KMS-11 (cell line): ENCODE results near the gene IFNL3.

Experiments used
- H2AFZ ChIP-seq: fragments of 200-600 bp; sonication (generic); 2 replicates; pipeline ENCODE4 v1.6.1; 2016; ENCODE audit warnings: antibody characterized with exemption, mixed run types, low read depth
- H3K27ac ChIP-seq: fragments of 200-600 bp; sonication (generic); 2 replicates; pipeline ENCODE4 v1.6.1; 2016; ENCODE audit warnings: mild to moderate bottlenecking, mixed run types
- H3K27me3 ChIP-seq: fragments of 200-600 bp; sonication (generic); 2 replicates; pipeline ENCODE4 v1.6.1; 2017; ENCODE audit warnings: mild to moderate bottlenecking, low read depth, mixed run types, moderate library complexity; ENCODE audit not compliant: insufficient read depth
- H3K36me3 ChIP-seq: fragments of 200-600 bp; sonication (generic); 2 replicates; pipeline ENCODE4 v1.6.1; 2017; ENCODE audit warnings: mild to moderate bottlenecking, mixed run types; ENCODE audit not compliant: insufficient read depth
- H3K4me1 ChIP-seq: fragments of 200-600 bp; sonication (generic); 2 replicates; pipeline ENCODE4 v1.6.1; 2016; ENCODE audit warnings: mild to moderate bottlenecking, low read depth, mixed run types; ENCODE audit not compliant: poor library complexity, severe bottlenecking
- H3K4me2 ChIP-seq: fragments of 200-600 bp; sonication (generic); 2 replicates; pipeline ENCODE4 v1.7.0; 2016; ENCODE audit warnings: mild to moderate bottlenecking, mixed run types
- H3K4me3 ChIP-seq: fragments of 200-600 bp; sonication (generic); IDR thresholded peaks from 2 replicates; pipeline ENCODE4 v1.6.1; 2017; ENCODE audit warnings: low read depth, low read length, mixed read lengths; ENCODE audit not compliant: insufficient read depth
- H3K79me2 ChIP-seq: fragments of 200-600 bp; sonication (generic); 2 replicates; pipeline ENCODE4 v1.6.1; 2016; ENCODE audit warnings: low read depth, mixed run types; ENCODE audit not compliant: insufficient read depth
- H3K9ac ChIP-seq: fragments of 200-600 bp; sonication (generic); 2 replicates; pipeline ENCODE4 v1.6.1; 2016; ENCODE audit warnings: mild to moderate bottlenecking, mixed run types
- H4K20me1 ChIP-seq: fragments of 200-600 bp; sonication (generic); 2 replicates; pipeline ENCODE4 v1.6.1; 2016; ENCODE audit warnings: mild to moderate bottlenecking, mixed run types; ENCODE audit not compliant: insufficient read depth
- TF ChIP-seq, protein P1 (sequence below): fragments of 200-600 bp; sonication (generic); conservative IDR thresholded peaks from 2 replicates; pipeline ENCODE4 v1.6.1; 2017; ENCODE audit warnings: low read depth, mild to moderate bottlenecking, antibody characterized with exemption, low read length, moderate library complexity, mixed read lengths

IFNL3 gene

DNA sequence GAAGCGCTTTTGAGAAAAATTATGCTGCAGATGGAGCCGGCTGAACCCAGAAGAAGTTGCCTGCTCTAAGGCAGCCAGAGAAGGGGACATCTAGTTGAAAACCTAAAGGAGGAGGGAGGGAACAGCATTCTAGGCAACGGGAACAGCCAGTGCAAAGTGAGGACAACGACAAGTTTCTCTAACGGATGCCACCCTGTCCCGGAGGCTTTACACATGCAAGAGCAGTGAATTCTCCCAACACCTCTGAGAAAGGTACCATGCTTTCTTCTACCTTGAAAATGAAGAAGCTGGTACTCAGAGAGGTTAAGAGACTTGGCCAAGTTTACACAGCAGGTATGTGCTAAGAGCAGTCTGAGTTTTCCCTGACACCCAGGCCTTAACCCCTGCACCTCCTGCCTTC lies 5.9 kb downstream of the IFNL3 start:
- H3K36me3 ChIP-seq = no peaks in the 10 kb centered on the region
- H3K27ac ChIP-seq = no peak overlapping the region
- H3K9ac ChIP-seq = no peak overlapping the region
- H2AFZ ChIP-seq = no peak overlapping the region
- H3K4me2 ChIP-seq = no peak overlapping the region
- TF ChIP-seq, protein P1, sequence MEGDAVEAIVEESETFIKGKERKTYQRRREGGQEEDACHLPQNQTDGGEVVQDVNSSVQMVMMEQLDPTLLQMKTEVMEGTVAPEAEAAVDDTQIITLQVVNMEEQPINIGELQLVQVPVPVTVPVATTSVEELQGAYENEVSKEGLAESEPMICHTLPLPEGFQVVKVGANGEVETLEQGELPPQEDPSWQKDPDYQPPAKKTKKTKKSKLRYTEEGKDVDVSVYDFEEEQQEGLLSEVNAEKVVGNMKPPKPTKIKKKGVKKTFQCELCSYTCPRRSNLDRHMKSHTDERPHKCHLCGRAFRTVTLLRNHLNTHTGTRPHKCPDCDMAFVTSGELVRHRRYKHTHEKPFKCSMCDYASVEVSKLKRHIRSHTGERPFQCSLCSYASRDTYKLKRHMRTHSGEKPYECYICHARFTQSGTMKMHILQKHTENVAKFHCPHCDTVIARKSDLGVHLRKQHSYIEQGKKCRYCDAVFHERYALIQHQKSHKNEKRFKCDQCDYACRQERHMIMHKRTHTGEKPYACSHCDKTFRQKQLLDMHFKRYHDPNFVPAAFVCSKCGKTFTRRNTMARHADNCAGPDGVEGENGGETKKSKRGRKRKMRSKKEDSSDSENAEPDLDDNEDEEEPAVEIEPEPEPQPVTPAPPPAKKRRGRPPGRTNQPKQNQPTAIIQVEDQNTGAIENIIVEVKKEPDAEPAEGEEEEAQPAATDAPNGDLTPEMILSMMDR = no peak
- H3K4me1 ChIP-seq = peaks cover 9% of the 10 kb centered on the region
- H3K79me2 ChIP-seq = no peaks in the 10 kb centered on the region
- no peak overlapping the region for H3K4me3 ChIP-seq
- H3K27me3 ChIP-seq = no peaks in the 10 kb centered on the region
- no peaks in the 10 kb centered on the region for H4K20me1 ChIP-seq

DNA sequence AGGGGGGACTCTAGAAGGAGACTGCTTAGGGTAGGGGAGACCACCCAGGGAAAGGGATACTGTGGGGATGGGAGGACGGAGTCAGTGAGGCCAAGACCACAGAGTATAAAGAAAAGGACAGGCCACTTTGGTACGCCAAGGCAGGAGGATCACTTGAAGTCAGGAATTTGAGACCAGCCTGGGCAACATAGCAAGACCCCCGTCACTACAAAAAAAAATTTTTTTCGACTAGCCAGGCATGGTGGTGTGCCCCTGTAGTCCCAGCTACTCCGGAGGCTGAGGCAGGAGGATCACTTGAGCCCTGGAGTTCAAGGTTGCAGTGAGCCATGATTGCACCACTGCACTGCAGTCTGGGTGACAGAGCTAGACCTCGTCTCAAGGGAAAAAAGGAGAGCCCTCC lies 6.6 kb downstream of the IFNL3 start:
- no peak overlapping the region for H3K27ac ChIP-seq
- H3K9ac ChIP-seq = no peak overlapping the region; the same call in 1 of the 2 replicates
- TF ChIP-seq, protein P1 = no peak
- H3K79me2 ChIP-seq = no peaks in the 10 kb centered on the region
- H3K4me2 ChIP-seq = peak overlapping the region; percentile 34; the same call in 1 of the 2 replicates
- H3K36me3 ChIP-seq = no peaks in the 10 kb centered on the region
- no peaks in the 10 kb centered on the region for H3K27me3 ChIP-seq
- no peak overlapping the region for H3K4me3 ChIP-seq
- H2AFZ ChIP-seq = peak overlapping the region; percentile 56; the same call in 1 of the 2 replicates
- H3K4me1 ChIP-seq = peaks cover 9% of the 10 kb centered on the region
- H4K20me1 ChIP-seq = no peaks in the 10 kb centered on the region

DNA sequence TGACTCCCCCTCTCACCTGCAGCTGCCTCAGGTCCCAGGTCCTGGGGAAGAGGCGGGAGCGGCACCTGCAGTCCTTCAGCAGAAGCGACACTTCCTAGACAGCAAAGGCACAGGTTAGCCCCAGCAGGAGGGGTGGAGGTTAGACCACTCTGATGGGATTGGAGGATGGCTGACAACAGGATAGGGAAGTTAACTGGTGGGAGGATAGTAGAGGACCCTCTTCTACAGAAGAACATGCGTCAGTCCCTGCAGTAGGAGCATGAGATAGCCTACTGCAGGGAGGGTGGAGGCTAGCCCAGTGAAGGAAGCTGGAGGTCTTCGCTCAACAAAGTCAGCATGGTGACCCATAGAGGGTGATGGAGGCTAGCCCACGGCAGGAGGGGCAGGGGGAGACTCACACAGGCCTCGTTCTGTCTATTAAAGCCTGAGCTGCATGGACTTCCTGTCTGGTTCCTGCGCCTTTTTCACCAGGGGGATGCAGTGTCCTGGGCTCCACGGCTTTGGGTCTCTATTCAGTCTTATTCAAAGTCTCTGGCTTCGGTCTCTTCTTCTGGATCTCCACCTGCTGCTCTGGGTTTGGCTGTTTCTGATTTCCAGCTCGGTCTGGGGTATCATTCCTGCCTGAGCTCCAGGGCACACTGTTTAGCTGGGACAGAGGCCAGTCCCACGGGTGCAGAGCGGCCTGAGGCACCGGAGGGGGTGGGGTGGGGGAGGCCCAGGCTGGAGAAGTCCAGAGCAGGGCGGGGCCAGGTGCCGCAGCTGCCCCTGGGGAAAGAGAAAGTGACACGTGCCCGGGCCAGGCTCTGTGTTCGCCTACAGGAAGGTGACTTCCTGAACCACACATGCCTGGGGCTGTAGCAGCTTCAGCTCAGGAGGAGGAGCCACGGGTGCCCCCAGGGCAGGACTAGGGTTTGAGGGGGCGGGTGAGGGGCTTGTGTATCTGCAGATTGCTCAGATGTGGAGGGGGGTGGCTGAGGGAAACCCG lies 7.3 kb downstream of the IFNL3 start:
- no peaks in the 10 kb centered on the region for H3K27me3 ChIP-seq

DNA sequence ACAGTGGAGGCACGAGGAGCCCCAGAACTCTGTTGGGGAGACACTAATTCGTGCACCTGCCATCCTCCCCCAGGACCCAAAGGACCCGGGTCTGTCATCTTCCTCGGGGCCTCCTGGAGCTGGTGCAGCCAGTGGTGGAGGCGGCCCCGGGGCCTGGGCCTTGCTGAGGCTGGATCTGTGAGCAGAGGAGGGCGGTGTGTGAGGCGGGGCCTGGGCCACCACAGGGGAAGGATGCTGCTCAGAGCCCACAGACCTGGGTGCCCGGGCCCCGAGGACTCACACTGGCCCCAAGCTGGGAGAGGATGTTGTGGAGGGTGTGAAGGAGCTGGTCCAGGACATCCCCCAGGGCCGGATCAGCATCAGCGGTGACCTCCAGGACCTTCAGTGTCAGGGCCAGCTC lies 8.3 kb downstream of the IFNL3 start:
- H3K27me3 ChIP-seq = no peaks in the 10 kb centered on the region
- no peaks in the 10 kb centered on the region for H3K79me2 ChIP-seq
- H3K4me1 ChIP-seq = peaks cover 9% of the 10 kb centered on the region
- no peak overlapping the region for H3K27ac ChIP-seq
- no peaks in the 10 kb centered on the region for H4K20me1 ChIP-seq
- no peak overlapping the region for H3K9ac ChIP-seq
- no peak overlapping the region for H3K4me2 ChIP-seq
- TF ChIP-seq, protein P1 = no peak
- H2AFZ ChIP-seq = no peak overlapping the region
- H3K36me3 ChIP-seq = no peaks in the 10 kb centered on the region
- no peak overlapping the region for H3K4me3 ChIP-seq

More for the DNA sequence above, 7.3 kb downstream of the IFNL3 start:
- H4K20me1 ChIP-seq = no peaks in the 10 kb centered on the region
- H3K36me3 ChIP-seq = no peaks in the 10 kb centered on the region
- peaks cover 9% of the 10 kb centered on the region for H3K4me1 ChIP-seq
- peak overlapping the region; percentile 56 for H2AFZ ChIP-seq
- no peak overlapping the region for H3K27ac ChIP-seq
- TF ChIP-seq, protein P1 = no peak
- no peak overlapping the region; the same call in 1 of the 2 replicates for H3K9ac ChIP-seq
- no peak overlapping the region for H3K4me3 ChIP-seq
- no peaks in the 10 kb centered on the region for H3K79me2 ChIP-seq
- H3K4me2 ChIP-seq = peak overlapping the region; percentile 34; the same call in 1 of the 2 replicates
